Measurements from ENCODE around the gene TMA7. TPM values are rescaled to one million over a fixed set of nuclear protein-coding genes. Genes with fewer than 3 reads are reported as not detected.

TMA7 gene
- total RNA-seq, 1 donor from 2014 or later: 510 TPM

- peaks cover 30% of the 10 kb centered on the region for H3K36me3 Mint-ChIP-seq
- H3K36me3 ChIP-seq: no peaks in the 10 kb centered on the region
- H3K4me1 Mint-ChIP-seq: no peaks in the 10 kb centered on the region
Observed at GRCh38 chr3:48413086-48413485, 27.0 kb upstream of the TMA7 start.

GRCh38 chr3:48413611-48414010 is 26.4 kb upstream of the TMA7 start:
- Histone ChIP-seq H3K36me3 (no peaks in the 10 kb centered on the region), H3K9me3 (ENCODE audit: low read depth) (no peaks in the 10 kb centered on the region), H3K4me2 (no peak overlapping the region), H3K27me3 (no peaks in the 10 kb centered on the region), H3K9ac (no peak overlapping the region), H4K20me1 (ENCODE audit: low read depth) (peaks cover 4% of the 10 kb centered on the region), H3K4me1 (no peaks in the 10 kb centered on the region), H2AFZ (replicated peaks) (no peak overlapping the region), H3K79me2 (ENCODE audit: low read depth) (no peaks in the 10 kb centered on the region), H3K4me3 (no peak overlapping the region), H3F3A (ENCODE audit: low read depth) (no peaks in the 10 kb centered on the region), H3K27ac (no peak overlapping the region)
- H3K36me3 Mint-ChIP-seq: peaks cover 27% of the 10 kb centered on the region
- H3K4me3 Mint-ChIP-seq: no peak overlapping the region
- H3K4me1 Mint-ChIP-seq: no peaks in the 10 kb centered on the region
- H3K27me3 Mint-ChIP-seq (ENCODE audit: insufficient read depth, low read depth): peaks cover 7% of the 10 kb centered on the region
- no peaks in the 10 kb centered on the region for H3K9me3 Mint-ChIP-seq
- TF ChIP-seq EZH2phosphoT487 (IDR thresholded peaks at IDR 0.05) (no peak), CTCF (IDR thresholded peaks at IDR 0.05) (no peak)
- H3K27ac Mint-ChIP-seq: no peak overlapping the region
- no peak for DNase-seq (ENCODE audit: low spot score)

More at GRCh38 chr3:48413086-48413485, 27.0 kb upstream of the TMA7 start:
- Histone ChIP-seq H3K9me3 (ENCODE audit: low read depth) (no peaks in the 10 kb centered on the region), H3K4me2 (no peak overlapping the region), H3K4me1 (no peaks in the 10 kb centered on the region), H3F3A (ENCODE audit: low read depth) (no peaks in the 10 kb centered on the region), H3K79me2 (ENCODE audit: low read depth) (no peaks in the 10 kb centered on the region), H3K9ac (no peak overlapping the region), H2AFZ (replicated peaks) (no peak overlapping the region), H4K20me1 (ENCODE audit: low read depth) (peaks cover 4% of the 10 kb centered on the region), H3K27ac (no peak overlapping the region), H3K27me3 (no peaks in the 10 kb centered on the region), H3K4me3 (no peak overlapping the region)
- Mint-ChIP-seq H3K9me3 (no peaks in the 10 kb centered on the region), H3K27ac (no peak overlapping the region), H3K27me3 (ENCODE audit: insufficient read depth, low read depth) (peaks cover 7% of the 10 kb centered on the region), H3K4me3 (no peak overlapping the region)
- TF ChIP-seq EZH2phosphoT487 (IDR thresholded peaks at IDR 0.05): no peak
- no peak for TF ChIP-seq CTCF (IDR thresholded peaks at IDR 0.05)
- no peak for TF ChIP-seq EZH2 (IDR thresholded peaks at IDR 0.05)
- no peak for DNase-seq (ENCODE audit: low spot score)

- no peak for DNase-seq (ENCODE audit: low spot score)
- Histone ChIP-seq H3K9ac (no peak overlapping the region), H3F3A (ENCODE audit: low read depth) (no peaks in the 10 kb centered on the region), H3K27me3 (no peaks in the 10 kb centered on the region), H4K20me1 (ENCODE audit: low read depth) (peaks cover 13% of the 10 kb centered on the region), H3K27ac (no peak overlapping the region), H3K4me3 (no peak overlapping the region), H2AFZ (replicated peaks) (no peak overlapping the region), H3K79me2 (ENCODE audit: low read depth) (no peaks in the 10 kb centered on the region), H3K36me3 (no peaks in the 10 kb centered on the region), H3K4me2 (no peak overlapping the region), H3K9me3 (ENCODE audit: low read depth) (no peaks in the 10 kb centered on the region), H3K4me1 (no peaks in the 10 kb centered on the region)
- no peaks in the 10 kb centered on the region for H3K4me1 Mint-ChIP-seq
- H3K27me3 Mint-ChIP-seq (ENCODE audit: insufficient read depth, low read depth): peaks cover 7% of the 10 kb centered on the region
- H3K36me3 Mint-ChIP-seq: peaks cover 22% of the 10 kb centered on the region
- TF ChIP-seq EZH2phosphoT487 (IDR thresholded peaks at IDR 0.05): no peak
- no peak for TF ChIP-seq CTCF (IDR thresholded peaks at IDR 0.05)
- TF ChIP-seq EZH2 (IDR thresholded peaks at IDR 0.05): no peak
- no peak overlapping the region for H3K27ac Mint-ChIP-seq
- no peaks in the 10 kb centered on the region for H3K9me3 Mint-ChIP-seq
- no peak overlapping the region for H3K4me3 Mint-ChIP-seq
Observed at GRCh38 chr3:48414376-48415250, 25.4 kb upstream of the TMA7 start.

All from neural progenitor cell (in vitro differentiated cells).